Measurements from ENCODE around the gene GLS.
"Not testable (repeated sequence)": the region's sequence is repeated elsewhere in the genome, so short reads cannot be mapped to it uniquely, and the experiment has no call there.

DNA sequence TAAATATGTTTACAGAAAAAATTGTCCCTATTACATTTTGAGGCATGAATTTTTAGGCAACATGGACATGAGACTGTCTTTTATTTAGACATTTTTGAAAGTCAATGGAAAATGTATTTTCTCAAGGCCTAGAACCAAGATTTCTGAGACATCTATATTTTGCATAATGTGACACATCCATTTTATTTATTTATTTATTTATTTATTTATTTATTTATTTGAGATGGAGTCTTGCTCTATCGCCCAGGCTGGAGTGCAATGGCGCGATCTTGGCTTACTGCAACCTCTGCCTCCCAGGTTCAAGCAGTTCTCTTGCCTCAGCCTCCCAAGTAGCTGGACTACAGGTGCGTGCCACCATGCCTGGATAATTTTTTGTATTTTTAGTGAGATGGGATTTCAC lies 27.6 kb upstream of the GLS start:
- TF ChIP-seq, protein P1, sequence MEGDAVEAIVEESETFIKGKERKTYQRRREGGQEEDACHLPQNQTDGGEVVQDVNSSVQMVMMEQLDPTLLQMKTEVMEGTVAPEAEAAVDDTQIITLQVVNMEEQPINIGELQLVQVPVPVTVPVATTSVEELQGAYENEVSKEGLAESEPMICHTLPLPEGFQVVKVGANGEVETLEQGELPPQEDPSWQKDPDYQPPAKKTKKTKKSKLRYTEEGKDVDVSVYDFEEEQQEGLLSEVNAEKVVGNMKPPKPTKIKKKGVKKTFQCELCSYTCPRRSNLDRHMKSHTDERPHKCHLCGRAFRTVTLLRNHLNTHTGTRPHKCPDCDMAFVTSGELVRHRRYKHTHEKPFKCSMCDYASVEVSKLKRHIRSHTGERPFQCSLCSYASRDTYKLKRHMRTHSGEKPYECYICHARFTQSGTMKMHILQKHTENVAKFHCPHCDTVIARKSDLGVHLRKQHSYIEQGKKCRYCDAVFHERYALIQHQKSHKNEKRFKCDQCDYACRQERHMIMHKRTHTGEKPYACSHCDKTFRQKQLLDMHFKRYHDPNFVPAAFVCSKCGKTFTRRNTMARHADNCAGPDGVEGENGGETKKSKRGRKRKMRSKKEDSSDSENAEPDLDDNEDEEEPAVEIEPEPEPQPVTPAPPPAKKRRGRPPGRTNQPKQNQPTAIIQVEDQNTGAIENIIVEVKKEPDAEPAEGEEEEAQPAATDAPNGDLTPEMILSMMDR (IDR thresholded peaks at IDR 0.05) = not testable (repeated sequence)
- TF ChIP-seq EZH2 (IDR thresholded peaks at IDR 0.05; ENCODE audit: borderline replicate concordance, insufficient read depth, low read depth, low read length, poor library complexity, severe bottlenecking) = not testable (repeated sequence)
